COLO829 (cell line): ENCODE measurements around the gene FAHD1.

Source experiments
- DNase-seq: peaks from one replicate; pipeline ENCODE4 v3.0.0; 2012; ENCODE audit warnings: low spot score

The FAHD1 gene

DNA sequence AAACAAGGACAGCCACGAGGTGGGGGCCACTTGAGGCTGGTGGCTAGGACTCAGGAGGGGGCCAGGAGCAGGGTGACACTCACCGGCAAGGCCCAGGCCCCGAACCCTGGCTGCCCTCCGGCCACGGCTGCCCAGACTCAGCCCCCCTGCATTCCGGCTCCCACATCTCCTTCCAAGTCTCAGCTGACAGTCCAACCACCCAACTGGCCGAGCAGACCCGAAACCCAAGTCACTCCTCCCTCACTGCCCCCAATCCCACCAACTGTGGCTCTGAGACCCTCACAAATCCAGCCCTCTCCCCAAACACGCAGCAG is 9.8 kb upstream of the FAHD1 start:
- no peak for DNase-seq

- no peak for DNase-seq
Observed at GRCh38 chr16:1817716-1818115, 9.3 kb upstream of the FAHD1 start.

- no peak for DNase-seq
Observed at GRCh38 chr16:1818204-1818872, 8.7 kb upstream of the FAHD1 start.

- DNase-seq = no peak
Observed at GRCh38 chr16:1818873-1819525, 8.0 kb upstream of the FAHD1 start.

- no peak for DNase-seq
Observed at GRCh38 chr16:1819611-1820010, 7.4 kb upstream of the FAHD1 start.

DNA sequence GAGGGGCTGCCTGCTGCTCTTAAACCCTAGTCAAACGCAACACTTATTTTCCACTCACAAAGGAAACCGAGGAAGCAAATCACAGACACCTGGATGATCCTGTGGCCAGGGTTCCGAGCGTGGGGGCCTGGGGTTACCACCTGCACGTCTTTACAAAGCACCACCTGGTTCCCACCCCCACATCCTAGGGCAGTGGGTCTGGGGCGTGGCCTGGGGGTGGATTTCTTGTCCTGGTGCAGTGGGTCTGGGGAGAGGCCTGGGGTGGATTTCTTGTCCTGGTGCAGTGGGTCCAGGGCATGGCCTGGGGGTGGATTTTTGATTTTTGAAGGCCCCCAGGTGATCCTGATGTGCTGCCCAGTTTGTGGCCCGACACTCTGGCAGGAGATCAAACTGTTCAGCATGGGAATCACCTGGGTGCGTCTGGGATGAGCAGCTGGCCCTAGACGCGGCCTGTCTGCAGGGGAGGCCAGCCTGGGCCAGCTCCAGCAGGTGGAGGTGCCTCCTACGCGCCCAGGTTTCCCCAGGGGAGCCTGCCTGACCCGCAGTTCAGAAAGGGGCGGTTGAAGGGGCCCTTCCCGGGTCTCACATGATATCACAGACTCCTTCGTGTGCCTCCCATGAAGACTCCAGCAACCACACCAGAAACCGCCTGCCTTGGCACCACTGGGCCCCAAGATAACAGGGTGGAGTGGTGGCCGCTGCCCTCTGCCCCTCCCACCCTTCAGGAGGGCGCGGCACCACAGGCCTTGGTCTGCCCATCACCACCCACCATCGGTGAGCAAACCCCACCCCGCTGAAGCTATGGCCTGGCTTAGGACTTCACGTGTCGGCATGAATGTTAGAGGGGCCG is 6.7 kb upstream of the FAHD1 start:
- no peak for DNase-seq

DNA sequence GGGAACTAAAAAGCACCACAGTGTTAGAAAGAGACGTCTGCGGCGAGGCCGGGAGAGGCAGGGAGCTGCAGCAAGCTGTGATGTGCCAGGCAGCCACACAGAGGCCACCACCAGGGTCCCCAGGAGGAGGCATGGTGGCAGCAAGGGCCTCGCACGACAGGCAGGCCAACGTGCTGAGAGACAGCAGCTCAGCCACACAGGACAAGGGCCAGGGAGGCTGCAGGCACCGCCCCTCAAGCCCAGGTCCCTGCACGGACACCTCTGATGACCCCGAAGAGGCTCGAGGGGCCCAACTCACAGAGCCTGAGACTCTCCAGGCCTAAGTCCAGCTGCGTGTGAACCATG is 6.1 kb upstream of the FAHD1 start:
- no peak for DNase-seq

GRCh38 chr16:1821861-1822611 is 5.0 kb upstream of the FAHD1 start:
- no peak for DNase-seq

DNA sequence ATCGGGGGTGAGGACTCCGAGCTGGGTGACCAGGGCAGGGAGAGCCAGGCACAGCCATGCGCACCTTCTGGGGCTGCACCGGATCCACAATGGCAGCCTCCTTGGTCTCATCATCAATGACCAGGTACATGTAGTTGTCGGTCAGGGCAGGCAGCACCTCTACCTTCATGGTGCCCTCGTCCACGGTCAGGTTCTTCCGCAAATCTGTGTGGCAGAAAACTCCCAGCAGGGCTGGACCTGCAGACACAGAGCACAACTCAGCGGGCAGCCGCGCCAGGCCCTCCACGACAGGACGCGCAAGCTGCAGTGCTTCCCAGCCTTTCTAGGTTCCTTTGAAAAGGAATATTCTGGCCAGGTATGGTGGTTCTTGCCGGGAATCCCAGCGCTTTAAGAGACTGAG is 4.2 kb upstream of the FAHD1 start:
- no peak for DNase-seq

- DNase-seq = no peak
Observed at GRCh38 chr16:1823821-1824220, 3.2 kb upstream of the FAHD1 start.

- no peak for DNase-seq
Observed at GRCh38 chr16:1825381-1825863, 1.6 kb upstream of the FAHD1 start.

DNA sequence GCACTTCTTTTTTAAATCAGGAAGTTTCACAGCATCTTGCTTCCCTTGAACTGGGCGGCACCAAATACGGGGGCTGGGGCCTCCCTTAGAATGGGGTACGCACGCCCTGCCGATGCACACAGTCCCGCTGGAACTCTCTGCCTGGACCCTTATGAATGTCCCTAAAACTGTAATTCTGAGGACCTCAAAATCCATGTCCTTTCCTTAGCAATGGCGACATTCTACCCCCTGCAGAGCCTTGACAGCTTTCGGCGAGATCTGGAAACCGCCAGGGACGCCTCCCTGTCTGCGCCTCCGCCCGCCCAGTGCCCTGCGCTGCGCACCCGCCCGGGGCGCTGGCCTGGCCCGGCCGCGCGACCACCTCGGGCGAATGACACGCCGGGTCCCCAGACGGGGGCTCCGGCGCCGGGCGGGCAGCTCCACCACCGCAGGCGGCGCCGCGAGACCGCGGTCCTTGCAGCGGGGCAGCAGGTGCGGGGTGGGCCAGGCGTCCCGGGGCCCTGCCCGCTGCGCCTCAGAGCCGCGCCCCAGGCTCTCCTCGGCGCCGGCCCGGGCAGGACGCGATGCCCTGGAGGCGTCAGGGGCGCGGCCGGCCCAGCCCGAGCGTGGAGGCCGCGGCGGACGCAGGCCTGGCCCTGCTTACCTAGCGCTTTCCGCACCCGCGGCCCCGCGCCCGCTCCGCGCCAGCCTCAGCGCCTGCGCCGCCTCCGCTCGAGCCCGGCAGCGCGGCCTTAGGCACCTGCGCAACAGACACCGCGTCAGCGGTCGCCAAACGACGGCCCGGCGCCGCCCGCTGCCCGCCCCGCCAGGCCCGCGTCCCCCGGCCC is 929 bp upstream of the FAHD1 start:
- DNase-seq = peak; percentile 22

- no peak for DNase-seq
Observed at GRCh38 chr16:1828645-1829410, 1.8 kb downstream of the FAHD1 start.

GRCh38 chr16:1830213-1830612 is 3.2 kb downstream of the FAHD1 start:
- no peak for DNase-seq

- DNase-seq = no peak
Observed at GRCh38 chr16:1831186-1832075, 4.4 kb downstream of the FAHD1 start.

DNA sequence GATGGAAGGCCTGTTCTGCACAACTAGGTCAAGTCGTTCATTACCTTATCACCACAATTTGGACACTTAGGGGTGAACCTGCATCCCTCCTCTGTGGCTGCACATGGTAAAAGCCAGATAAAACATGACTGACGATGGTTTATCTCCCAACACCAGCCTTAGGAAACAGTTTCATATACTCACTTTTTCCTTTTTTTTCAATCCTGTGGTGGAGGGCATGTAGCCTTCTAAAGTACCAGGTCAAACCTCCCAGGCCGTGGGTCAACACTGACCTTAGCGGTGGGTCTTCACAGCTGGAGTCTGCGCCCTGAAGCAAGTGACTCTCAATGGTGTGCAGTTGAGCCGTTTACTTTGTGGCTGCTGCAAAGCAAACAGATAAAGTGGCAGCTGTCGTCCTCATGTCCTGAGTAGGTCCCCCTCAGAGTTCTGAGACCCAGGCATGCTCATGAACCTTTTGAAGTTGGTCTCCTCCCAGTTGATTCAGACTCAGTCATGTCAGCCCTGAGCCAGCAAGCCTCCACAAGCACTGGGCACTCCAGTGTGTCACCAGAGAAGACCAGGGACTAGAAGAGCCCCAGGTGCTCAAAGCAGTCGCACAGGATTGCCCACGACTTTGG is 5.9 kb downstream of the FAHD1 start:
- DNase-seq = no peak

GRCh38 chr16:1834096-1834495 is 7.1 kb downstream of the FAHD1 start:
- no peak for DNase-seq

DNA sequence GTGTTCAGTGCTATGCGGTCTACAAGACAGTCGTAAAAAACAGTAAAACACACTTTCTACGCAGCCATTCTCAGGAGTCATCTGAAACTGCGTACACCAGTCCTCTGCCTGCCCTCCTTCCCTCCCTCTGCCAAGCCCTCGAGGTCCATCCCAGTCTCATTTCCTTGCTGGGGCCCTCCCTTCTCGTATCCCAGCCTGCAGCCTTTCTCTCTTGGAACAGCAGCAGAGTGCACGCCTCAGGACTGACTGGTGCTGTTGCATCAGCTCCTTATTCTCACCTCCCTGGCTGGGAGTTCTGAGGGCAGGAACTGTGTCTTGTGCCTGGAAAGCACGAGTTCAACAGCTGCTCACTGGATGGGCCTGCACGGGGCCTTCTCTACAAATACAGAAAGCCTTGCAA is 12.5 kb downstream of the FAHD1 start:
- no peak for DNase-seq

- DNase-seq = no peak
Observed at GRCh38 chr16:1845985-1846384, 19.0 kb downstream of the FAHD1 start.
